Vagina (tissue), 2 donors: Measurements from ENCODE around the gene LENG1. TPM values are rescaled to one million over a fixed set of nuclear protein-coding genes. Genes with fewer than 3 reads are reported as not detected.

ENCODE experiments used
- DNase-seq, 2 donors: peaks; one replicate each; pipeline ENCODE4 v3.0.0-alpha.2; 2017; ENCODE audit errors: extremely low spot score in 2 of 2
- H3K27ac ChIP-seq: fragments of 200-600 bp; sonication (generic); one replicate; pipeline ENCODE4 v1.5.1; 2019
- H3K27me3 ChIP-seq: fragments of 200-600 bp; sonication (generic); one replicate; pipeline ENCODE4 v1.5.1; 2019
- H3K36me3 ChIP-seq, 2 donors: fragments of 200-600 bp; sonication (generic); one replicate each; pipeline ENCODE4 v1.5.1; 2017 to 2019
- H3K4me1 ChIP-seq: fragments of 200-600 bp; sonication (generic); one replicate; pipeline ENCODE4 v1.5.1; 2019
- H3K4me3 ChIP-seq, 2 donors: fragments of 200-600 bp; sonication (generic); 1 replicate in 1 of 2; 2 replicates in 1 of 2; pipeline ENCODE4 v1.5.1; 2016 to 2019
- H3K9me3 ChIP-seq: fragments of 200-600 bp; sonication (generic); one replicate; pipeline ENCODE4 v1.5.1; 2019
- CTCF ChIP-seq, 3 experiments: fragments of 450-650 bp in 2 of 3; fragments of 200-600 bp in 1 of 3; sonication (generic) in 1 of 3; IDR thresholded peaks; one replicate each; pipeline ENCODE4 v1.5.1; 2017 to 2019; ENCODE audit warnings: antibody characterized with exemption in 3 of 3, mild to moderate bottlenecking in 2 of 3, moderate library complexity in 2 of 3
- POLR2A ChIP-seq, 2 donors: fragments of 450-650 bp; IDR thresholded peaks; one replicate each; pipeline ENCODE4 v1.6.1; 2017; ENCODE audit warnings: antibody characterized with exemption in 2 of 2, mild to moderate bottlenecking in 2 of 2, moderate library complexity in 2 of 2
- POLR2AphosphoS5 ChIP-seq, 2 donors: sonication (generic); formaldehyde crosslinking; IDR thresholded peaks; one replicate each; pipeline ENCODE4 v1.9.0; 2017; ENCODE audit warnings: antibody characterized with exemption in 2 of 2, mild to moderate bottlenecking in 2 of 2, low read depth in 1 of 2; ENCODE audit not compliant: insufficient read depth in 1 of 2
- intact Hi-C: fragments of 100-400 bp; cut with DNase I; formaldehyde crosslinking; loops from one replicate; pipeline ENCODE4 v1.15.1; 2023
- total RNA-seq: library from RNA; depleted of rRNA; stranded (reverse); fragments of >200 nt; gene quantifications from one replicate; pipeline ENCODE4 v1.2.3, GENCODE V29; 2016

Gene LENG1
- total RNA-seq, 1 donor from 2014 or later = 5.4 TPM

- H3K27me3 ChIP-seq = no peaks in the 10 kb centered on the region
- no peak overlapping the region for H3K4me3 ChIP-seq
- H3K27ac ChIP-seq = no peak overlapping the region
- no peak for DNase-seq
- TF ChIP-seq POLR2A (IDR thresholded peaks at IDR 0.05) = no peak
- no peak for TF ChIP-seq POLR2AphosphoS5 (IDR thresholded peaks at IDR 0.05; ENCODE audit: insufficient read depth in 1 of 2, low read depth in 1 of 2)
- TF ChIP-seq CTCF (IDR thresholded peaks at IDR 0.05) = no peak
- H3K4me1 ChIP-seq = no peaks in the 10 kb centered on the region
- no peaks in the 10 kb centered on the region for H3K36me3 ChIP-seq
- intact Hi-C loops = no loop called here
- H3K9me3 ChIP-seq = no peaks in the 10 kb centered on the region
Measured at GRCh38 chr19:54179262-54179852, 19.8 kb upstream of the LENG1 start.

GRCh38 chr19:54178581-54179261 lies 19.2 kb upstream of the LENG1 start:
- no peak for TF ChIP-seq CTCF (IDR thresholded peaks at IDR 0.05)
- TF ChIP-seq POLR2A (IDR thresholded peaks at IDR 0.05) = no peak
- TF ChIP-seq POLR2AphosphoS5 (IDR thresholded peaks at IDR 0.05; ENCODE audit: insufficient read depth in 1 of 2, low read depth in 1 of 2) = no peak
- H3K4me3 ChIP-seq = no peak overlapping the region
- H3K27ac ChIP-seq = no peak overlapping the region
- H3K36me3 ChIP-seq = no peaks in the 10 kb centered on the region
- no peak for DNase-seq
- H3K4me1 ChIP-seq = no peaks in the 10 kb centered on the region
- H3K27me3 ChIP-seq = no peaks in the 10 kb centered on the region
- intact Hi-C loops = no loop called here
- H3K9me3 ChIP-seq = no peaks in the 10 kb centered on the region

- DNase-seq = no peak
- Histone ChIP-seq H3K4me3 (no peak overlapping the region), H3K27ac (no peak overlapping the region), H3K4me1 (peaks cover 8% of the 10 kb centered on the region), H3K36me3 (no peaks in the 10 kb centered on the region), H3K9me3 (no peaks in the 10 kb centered on the region), H3K27me3 (no peaks in the 10 kb centered on the region)
- intact Hi-C loops = no loop called here
- TF ChIP-seq POLR2A (IDR thresholded peaks at IDR 0.05) (no peak), POLR2AphosphoS5 (IDR thresholded peaks at IDR 0.05; ENCODE audit: insufficient read depth in 1 of 2, low read depth in 1 of 2) (no peak), CTCF (IDR thresholded peaks at IDR 0.05) (no peak)
Measured at GRCh38 chr19:54173951-54174834, 14.7 kb upstream of the LENG1 start.

GRCh38 chr19:54173359-54173699 lies 13.8 kb upstream of the LENG1 start:
- peaks cover 8% of the 10 kb centered on the region for H3K4me1 ChIP-seq
- H3K27me3 ChIP-seq = no peaks in the 10 kb centered on the region
- H3K4me3 ChIP-seq = peak overlapping the region in 1 of 2 donors; percentile 27
- DNase-seq = no peak
- intact Hi-C loops = no loop called here
- peak overlapping the region; percentile 40 for H3K27ac ChIP-seq
- no peaks in the 10 kb centered on the region for H3K9me3 ChIP-seq
- TF ChIP-seq CTCF (IDR thresholded peaks at IDR 0.05) (no peak), POLR2AphosphoS5 (IDR thresholded peaks at IDR 0.05; ENCODE audit: insufficient read depth in 1 of 2, low read depth in 1 of 2) (no peak), POLR2A (IDR thresholded peaks at IDR 0.05) (no peak)
- H3K36me3 ChIP-seq = no peaks in the 10 kb centered on the region
